DMS53 (cell line): Measurements from ENCODE around the gene SND1.

Experiments used
- DNase-seq: peaks from one replicate; lab custom pipeline; 2025; lab: John Stamatoyannopoulos, UW

Gene SND1

DNA sequence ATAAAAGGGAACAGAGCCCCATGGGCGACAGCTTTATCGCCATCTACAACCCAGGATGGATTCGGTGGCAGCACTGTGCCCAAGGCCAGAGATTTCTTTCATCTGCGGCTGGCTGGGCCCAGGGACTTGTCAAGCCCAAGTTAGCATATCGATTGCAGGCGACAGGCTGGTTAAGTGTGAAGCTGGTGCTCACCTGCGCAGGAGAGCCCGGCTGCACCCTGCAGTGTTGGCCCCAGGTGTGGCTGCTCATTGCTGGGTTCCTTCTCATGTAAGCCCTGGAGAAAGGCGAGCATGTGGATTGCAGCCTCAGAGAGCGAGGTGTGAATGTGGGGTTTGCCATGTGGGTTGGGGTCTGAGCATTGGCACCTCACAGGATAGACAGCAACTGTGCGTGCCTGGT is 419.8 kb downstream of the SND1 start:
- DNase-seq, result no peak

DNA sequence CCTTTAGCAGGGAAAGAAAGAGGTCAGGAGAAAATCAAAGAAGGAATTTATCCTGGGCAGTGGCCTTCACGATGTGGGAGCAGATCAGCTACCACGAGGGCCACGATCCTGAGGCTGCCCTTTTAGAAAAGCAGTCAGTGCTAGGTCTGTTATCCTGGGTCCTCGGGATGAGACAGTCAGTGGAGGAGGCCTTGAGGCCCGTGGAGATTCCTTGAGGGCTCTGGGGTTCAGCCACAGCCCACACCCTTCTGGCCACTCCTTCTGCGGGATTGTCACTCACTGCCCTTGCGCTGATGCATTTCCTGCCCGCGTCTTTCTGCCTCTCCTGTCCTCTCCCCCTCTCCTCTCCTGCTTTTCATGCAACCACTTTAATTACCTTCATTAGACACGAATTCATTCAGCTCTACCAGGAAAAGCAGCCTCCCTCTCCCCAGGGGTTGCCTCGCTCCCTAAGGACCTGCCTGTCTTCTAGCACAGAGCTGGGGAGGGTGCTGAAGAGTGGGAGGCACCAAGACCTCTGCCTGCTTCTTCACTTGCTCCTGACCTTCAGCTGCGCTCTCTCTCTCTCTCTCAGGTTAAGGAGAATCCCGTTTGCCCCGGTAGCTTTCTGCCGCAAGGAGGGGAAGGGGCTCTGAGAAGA is 421.8 kb downstream of the SND1 start:
- DNase-seq, result no peak

DNA sequence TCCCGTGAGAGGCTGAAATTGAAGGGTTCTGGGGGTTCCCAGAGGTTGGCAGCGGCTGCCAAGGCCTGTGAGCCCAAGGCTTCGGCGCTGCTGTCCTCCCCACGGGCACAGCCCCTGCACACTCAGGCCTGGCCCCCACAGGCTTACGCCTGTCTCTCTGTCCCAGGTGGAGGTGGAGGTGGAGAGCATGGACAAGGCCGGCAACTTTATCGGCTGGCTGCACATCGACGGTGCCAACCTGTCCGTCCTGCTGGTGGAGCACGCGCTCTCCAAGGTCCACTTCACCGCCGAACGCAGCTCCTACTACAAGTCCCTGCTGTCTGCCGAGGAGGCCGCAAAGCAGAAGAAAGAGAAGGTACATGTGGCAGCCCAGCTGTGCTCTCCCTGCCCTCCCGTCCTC is 422.3 kb downstream of the SND1 start:
- no peak for DNase-seq

DNA sequence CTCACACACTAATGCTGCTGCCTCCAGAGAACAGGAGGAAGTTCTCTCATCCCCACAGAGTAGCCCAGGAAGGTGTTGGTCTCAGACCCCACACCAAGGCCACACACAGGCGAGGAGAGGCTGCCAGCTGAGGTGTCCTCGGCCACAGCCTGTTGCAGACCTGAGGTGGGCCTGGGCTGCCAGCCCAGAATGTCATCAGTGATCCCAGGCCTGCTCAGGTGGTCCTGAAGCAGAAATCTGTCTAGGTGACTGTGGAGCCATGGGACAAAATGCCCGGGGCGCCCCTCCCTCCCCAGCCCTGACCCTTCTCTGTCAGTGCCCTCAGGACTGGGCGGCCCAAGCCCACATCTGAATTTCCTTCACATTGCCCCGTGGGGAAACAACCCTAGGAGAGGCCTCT is 422.7 kb downstream of the SND1 start:
- no peak for DNase-seq

DNA sequence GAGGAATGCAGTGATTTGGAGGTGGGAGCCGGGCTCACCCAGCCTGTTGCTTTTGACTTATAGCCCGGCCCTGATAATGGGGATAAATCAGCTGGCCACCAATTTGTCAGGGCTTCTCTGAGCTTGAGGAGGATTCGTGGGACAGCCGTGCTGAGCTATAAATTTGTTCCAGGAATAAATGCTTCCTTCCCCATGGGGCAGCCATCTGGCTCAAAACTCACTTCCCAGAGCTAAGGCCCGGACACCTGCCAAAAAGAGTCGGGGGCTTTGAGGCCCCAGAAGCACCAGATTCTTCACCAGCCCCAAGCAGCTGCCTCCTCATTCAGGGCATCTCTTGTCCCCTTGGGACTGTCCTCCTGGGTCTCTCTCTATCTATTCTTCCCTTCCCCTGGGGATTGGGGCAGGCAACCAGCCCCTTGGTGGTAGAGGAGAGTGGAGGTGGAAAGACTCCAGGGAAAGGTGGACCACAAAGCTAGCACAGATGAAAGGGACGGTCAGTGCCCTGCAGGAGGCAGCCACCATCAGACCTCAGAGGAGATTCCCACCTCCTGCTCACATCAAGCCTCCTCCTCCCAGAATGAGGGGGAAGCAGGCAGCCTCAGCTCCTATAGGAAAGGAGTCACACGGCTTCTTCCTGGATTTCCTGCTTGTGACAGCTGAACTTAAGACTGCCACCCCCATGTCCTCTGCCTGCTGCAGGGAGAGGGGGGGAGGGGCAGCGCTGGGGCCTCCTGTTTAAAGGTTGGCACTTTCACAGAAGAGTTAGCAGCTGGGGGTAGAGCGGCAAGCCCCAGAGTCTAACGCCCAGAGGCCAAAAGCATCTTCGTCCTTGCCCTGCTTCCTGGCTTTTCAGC is 423.5 kb downstream of the SND1 start:
- DNase-seq, result no peak

DNA sequence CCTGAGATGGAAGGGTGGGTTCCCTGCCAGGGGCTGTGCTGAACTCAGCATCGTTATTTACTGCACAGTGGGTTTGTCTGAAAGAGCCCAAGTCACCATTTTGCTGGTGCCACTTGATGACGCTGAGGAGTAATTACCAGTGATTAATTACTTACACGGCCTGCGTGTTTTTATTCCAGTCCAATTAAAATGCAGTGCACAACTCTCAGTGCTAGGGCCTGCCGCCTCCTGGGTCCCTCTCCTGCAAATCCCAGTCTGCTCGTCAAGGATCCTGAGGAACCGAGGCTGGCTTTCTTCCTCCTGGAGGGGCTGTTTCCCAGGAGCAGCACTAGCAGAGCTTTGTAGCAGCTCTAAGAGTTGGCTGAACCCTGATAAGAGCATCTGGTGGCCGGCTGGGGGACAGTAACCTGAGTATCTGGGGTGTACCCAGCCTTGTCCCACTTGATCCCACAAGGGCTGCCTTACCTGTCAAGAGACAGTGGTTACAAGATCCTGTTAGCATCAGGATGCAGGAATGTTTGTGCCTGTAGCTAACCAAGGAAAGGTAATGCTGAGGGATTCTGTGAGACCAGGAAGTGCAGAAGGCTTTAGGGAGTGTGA is 424.3 kb downstream of the SND1 start:
- DNase-seq, result no peak

DNA sequence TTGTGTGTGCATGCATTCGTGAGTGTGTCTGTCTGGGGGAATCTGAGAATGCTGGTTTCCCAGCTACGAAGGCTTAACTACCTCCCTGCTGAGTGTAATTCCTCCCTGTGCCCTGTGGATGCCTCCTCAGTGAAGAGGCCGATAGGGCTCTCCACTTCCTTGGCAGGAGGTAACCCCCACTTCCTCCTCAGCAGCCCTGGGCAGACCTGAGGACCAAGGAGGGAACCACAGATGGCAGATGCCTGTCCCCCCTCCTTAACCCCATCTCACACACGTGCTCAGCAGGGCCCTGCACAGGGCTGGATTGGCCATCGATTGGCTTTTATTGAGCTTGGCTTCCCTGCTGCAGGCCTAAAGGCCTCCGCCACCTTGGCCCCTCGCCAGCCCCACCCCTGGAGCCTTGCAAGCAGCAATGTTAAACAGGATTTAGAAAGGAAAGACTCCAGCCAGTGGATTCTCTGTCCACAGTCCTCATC is 424.8 kb downstream of the SND1 start:
- no peak for DNase-seq

DNA sequence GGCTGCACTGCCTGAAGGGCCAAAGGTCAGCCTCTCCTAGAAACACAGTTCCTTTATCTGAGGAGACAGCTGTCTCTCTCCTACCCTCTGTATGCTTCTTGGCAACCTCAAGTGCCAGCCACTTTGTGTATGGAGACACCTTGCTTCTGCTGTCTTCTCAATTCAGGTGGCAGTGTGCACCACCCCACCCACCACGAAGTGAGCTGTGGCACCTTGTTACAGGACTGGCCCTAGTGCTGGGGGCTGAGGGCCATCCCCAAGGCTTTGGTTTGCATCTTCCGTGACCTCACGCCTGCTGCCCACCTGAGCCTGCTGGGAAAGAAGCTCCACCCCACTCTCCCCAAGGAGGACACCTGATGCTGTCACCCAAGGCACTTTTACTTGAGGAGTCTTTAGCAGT is 426.3 kb downstream of the SND1 start:
- DNase-seq, result no peak

DNA sequence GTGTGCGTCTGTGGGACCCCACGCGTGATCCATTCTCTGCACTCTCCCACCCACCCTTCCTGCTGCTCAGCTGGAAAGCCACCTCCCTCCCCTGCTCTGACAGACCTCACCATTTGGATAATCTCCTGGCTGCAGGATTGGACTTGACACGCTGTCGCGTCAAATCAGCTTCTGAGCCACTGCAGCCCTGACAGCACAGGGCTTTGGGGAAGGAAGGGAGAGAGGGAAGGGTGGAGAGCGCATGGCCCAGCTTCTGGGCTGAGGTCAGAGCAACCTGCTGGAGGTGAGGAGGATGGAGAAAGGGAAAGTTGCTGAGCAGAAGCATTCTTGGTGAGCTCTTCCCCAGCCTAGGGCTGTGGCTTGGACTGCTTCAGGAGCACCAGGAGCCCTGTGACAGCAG is 428.2 kb downstream of the SND1 start:
- DNase-seq, result no peak

DNA sequence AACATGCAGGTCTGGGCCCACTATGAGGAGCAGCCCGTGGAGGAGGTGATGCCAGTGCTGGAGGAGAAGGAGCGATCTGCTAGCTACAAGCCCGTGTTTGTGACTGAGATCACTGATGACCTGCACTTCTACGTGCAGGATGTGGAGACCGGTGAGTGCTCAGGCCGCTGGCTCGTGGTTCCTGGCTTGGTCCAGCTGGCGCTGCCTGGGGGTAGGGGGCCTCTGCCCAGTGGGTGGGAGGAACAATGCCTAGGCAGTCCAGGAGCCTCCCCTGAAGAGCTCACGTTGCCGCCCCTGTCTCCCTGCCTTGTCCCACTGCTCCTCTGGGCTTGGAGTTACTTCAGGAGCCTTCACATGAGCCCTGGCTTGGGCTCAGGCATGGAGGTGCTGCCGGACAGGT is 429.4 kb downstream of the SND1 start:
- DNase-seq, result no peak

DNA sequence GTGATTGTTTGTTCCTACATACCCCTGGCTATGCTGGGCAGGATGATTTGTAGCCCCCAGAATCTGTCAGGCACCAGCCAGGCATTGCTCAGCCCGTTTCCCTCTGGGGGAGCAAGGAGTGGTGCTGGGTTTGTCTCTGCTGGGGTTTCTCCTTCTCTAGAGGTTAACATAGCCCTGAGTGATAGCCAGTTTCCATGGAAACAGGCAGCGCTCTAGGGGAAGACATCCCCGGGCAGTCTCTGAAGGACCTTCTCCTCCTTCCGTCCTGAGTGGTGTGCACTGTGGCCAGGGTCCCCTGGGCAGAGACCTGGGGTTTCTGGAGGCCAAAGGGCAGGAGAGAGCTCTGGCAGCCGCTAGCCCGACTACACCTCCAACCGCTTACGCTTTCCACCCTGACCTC is 429.8 kb downstream of the SND1 start:
- no peak for DNase-seq

DNA sequence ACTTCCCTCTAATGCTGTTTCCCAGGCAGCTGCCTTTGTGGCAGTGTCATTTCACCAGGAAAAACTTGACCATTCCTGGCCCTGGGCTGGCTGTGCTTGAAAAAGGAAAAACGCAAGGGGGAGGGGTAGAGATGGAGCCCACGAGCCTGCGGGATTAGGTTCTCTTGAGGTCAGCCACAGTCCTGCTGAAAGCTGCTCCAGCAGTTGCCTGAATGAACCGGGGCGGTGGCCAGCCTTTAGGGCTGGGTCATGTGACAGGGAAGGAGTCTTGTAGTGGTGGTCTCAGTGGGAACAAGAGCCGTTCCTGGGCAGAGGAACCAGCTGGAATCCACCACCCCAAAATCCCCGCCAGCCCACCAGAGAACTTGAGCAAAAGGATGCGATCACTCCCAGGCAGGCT is 430.4 kb downstream of the SND1 start:
- DNase-seq, result no peak

DNA sequence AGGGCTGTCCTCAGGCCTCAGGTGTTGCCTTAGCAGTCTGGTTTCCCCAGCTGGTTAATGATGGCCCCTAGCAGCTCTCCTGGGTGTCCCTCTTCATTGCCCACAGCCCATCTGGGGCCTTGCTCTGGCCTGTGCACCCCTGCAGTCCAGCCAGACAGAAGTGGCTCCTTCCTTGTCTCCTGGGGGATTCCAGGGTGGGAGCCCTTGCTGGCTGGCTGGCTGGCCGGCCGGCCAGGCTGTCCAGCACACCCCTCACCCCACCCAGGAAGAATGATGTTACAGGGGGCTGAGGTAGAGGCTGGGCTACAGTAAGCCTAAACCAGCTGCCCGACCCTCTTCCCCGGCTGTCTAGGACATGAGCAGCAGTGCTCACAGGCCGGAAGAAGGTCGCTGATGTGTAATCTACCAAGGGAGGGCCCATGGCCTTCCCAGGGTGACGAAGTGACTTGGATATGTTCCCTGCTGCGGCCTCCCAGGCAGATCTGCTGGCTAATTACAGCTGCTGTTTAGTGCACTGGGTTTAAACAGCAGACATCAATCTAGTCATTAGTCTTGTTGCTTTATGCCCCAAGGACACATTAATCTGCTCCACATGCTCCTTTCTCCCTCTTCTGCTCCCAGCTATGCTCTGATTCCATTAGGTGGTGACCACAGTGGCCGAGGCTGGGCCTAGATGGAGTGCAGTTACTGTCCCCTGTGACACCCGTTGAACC is 433.1 kb downstream of the SND1 start:
- no peak for DNase-seq

DNA sequence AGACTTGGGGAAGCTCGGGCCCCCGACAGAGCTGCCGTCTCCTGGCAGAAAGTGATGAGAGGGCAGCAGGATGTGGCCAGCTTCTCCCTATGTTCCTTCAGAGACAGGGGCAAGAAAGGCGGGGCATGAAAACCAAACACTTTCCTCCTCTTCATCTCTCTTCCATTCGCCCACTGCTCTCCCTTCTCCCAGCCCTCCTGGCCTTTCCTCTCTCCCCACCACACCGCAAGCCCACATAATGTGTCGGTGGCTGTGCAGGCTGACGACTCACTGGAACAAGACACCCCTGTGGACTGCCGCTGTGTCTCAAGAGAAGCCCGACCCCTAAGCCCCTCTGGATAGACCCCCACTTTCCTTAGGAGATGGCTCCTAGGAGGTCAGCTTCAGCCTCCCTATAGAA is 438.5 kb downstream of the SND1 start:
- no peak for DNase-seq

DNA sequence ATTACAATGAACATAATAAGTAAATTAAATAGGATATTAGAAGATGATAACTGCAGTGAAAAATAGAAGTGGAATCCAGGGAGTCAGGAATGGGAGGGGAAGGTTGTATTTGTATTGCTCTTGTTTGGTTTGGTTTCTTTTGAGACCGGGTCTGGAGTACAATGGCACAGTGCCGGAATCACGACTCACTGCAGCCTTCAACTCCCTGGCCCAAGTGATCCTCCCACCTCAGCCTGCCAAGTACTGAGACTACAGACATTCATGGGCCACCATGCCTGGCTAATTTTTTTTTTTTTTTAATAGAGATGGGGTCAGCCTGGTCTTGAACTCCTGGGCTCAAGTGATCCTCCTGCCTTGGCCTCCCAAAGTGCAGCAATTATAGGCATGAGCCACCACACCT is 439.1 kb downstream of the SND1 start:
- no peak for DNase-seq

DNA sequence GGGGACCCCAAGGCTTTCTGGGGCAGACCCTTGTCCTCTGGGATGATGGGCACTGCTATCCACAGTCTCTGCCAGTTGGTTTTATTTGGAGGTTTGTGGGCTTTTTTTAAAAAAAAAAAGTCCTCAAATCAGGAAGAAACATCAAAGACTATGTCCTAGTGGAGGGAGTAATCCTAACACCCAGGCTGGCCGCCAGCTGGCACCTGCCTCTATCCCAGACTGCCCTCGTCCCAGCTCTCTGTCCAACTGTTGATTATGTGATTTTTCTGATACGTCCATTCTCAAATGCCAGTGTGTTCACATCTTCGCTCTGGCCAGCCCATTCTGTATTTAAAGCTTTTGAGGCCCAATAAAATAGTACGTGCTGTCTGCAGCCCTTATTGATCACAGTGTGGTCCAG is 440.2 kb downstream of the SND1 start:
- no peak for DNase-seq

DNA sequence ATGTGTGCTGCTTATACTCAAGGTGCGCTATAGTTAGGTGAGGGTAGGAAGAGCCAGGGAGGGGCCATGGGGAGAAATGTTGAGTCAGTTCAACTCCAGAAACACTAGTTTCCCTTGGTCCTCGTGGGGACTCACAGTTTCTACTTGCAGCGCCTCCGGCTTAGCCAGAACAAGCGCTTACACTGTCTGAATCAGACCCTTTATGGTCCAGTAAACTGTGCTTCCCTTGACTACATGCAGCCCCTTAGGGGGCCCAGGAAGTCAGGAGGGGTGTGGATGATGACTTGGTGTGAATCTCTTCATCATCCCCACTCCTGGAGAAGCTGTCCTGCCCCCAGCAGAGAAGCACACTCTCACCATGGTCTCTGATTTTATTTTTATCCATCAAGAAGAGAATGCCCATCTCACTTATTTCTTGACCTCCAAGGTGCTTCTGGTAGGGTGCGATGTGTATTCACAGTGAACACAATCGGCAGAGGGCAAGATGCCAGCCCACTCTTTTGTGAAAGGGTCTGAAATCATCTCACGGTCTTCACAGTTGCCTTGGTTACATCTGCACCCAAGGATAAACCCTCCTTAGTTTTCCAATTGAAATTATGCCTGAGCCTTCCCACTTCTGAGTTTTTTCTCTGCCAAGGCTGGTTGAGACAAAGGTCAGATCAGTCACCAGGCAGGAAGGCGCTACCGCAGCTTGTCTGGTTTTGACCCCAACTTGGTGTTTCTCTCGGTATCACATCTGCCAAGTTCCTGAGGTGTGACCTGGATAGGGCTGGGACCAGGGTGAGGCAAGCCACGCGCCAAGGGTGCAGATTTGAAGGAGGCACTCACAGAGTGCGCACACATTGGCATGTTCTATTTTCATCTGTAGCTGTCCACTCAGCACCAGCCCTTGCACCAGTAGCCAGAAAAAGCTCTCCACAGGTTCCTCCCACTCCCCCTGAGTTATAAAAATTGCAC is 441.9 kb downstream of the SND1 start:
- DNase-seq, result no peak

DNA sequence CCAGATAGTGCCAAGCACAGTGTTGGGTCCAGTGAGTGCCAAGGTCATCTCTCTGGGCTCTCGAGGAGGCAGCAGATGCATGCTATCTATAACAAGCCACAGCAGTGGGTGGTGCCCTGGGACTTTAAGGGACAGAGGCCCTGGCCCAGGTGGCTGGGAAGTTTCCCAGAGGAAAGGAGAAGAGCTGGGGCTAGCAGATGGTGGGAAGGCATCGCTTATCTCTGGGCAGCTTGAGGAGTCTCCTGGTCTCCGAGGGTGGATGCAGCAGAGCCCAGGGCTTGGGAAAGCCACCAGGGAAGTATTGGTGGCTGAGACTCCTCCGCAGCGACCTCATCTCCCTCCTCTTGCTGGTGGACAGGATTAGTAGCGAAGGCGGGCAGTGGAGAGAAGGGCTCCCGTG is 442.7 kb downstream of the SND1 start:
- DNase-seq, result no peak

DNA sequence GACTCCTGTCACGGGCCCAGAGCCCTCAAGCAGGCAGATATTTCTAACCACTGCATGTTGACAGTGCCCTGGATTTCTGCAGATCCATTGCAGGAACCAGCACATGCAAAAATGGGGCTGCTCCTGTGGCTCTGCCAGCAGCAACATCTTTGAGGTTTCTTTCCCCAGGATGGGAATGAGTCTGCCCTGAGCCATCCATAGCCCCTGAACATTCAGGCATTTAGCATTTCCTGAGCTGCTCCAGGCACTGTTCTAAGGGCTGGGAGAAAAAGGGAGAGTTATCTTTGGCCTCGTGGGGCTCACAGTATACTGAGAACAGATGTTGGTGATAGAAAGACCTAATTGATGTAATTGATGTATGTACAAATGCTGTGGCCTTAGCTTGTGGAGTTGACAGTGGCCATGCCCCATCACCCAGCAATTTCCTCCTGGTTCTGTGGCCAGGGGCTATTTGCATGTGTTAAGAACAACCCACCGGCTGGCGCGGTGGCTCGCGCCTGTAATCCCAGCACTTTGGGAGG is 445.3 kb downstream of the SND1 start:
- no peak for DNase-seq

DNA sequence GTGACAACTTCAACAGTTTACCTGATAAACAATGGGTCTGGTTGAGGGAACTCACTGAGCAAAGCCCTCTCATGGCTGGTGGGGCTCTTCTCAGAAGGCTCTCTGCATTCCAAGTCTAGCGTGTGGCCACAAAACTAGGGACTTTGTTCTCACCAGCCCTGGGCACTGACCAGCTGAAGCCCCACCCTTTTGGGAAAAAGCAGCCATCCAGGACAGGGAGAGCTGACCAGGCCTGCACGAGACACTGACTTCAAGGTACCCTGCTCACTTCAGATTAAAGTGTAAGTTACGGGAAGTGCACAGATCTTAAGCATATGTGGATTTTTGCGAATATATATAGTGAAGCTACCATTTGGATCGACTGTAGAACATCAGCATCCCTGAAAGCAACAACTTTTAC is 446.6 kb downstream of the SND1 start:
- no peak for DNase-seq

DNA sequence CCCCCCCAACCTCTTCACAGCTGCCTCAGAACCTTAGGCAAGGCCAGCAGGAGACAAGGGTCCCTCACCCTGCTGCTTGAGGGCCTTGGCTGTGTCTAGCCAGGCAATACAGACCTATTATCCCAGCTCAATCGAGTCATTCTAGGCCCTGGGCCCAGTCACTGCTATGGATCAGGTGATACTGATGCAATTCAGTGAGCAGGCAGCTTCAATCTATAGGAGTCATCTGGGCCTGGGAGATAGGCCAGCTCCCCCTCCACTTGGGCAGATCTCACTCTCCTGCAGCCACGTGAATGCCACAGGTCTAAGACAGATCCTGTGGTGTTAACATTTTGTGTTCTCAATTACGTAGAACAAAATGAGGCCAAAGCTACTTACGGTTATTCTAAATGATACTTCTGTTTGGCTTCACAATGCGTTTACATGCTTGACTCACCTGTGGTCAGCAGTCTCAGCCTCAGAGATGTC is 447.2 kb downstream of the SND1 start:
- no peak for DNase-seq
